Measurements from ENCODE around the gene HS1BP3.

HS1BP3 gene

GRCh38 chr2:20588918-20589871 lies 61.7 kb downstream of the HS1BP3 start:
- DNase-seq (ENCODE audit: low read depth in 1 of 2, low spot score in 1 of 2), result no peak

- DNase-seq (ENCODE audit: low read depth in 1 of 2, low spot score in 1 of 2), result no peak
Measured at GRCh38 chr2:20585710-20586594, 64.9 kb downstream of the HS1BP3 start.

GRCh38 chr2:20585359-20585709 lies 65.6 kb downstream of the HS1BP3 start:
- DNase-seq (ENCODE audit: low read depth in 1 of 2, low spot score in 1 of 2), result no peak

- no peak for DNase-seq (ENCODE audit: low read depth in 1 of 2, low spot score in 1 of 2)
Measured at GRCh38 chr2:20584399-20585358, 66.2 kb downstream of the HS1BP3 start.

- DNase-seq (ENCODE audit: low read depth in 1 of 2, low spot score in 1 of 2), result no peak
Measured at GRCh38 chr2:20584045-20584398, 66.9 kb downstream of the HS1BP3 start.

GRCh38 chr2:20583425-20583881 lies 67.4 kb downstream of the HS1BP3 start:
- no peak for DNase-seq (ENCODE audit: low read depth in 1 of 2, low spot score in 1 of 2)

GRCh38 chr2:20582600-20583221 lies 68.2 kb downstream of the HS1BP3 start:
- no peak for DNase-seq (ENCODE audit: low read depth in 1 of 2, low spot score in 1 of 2)

GRCh38 chr2:20580690-20581437 lies 70.0 kb downstream of the HS1BP3 start:
- DNase-seq (ENCODE audit: low read depth in 1 of 2, low spot score in 1 of 2), result no peak

- DNase-seq (ENCODE audit: low read depth in 1 of 2, low spot score in 1 of 2), result no peak
Measured at GRCh38 chr2:20579866-20580265, 71.0 kb downstream of the HS1BP3 start.

- DNase-seq (ENCODE audit: low read depth in 1 of 2, low spot score in 1 of 2), result no peak
Measured at GRCh38 chr2:20578895-20579825, 71.7 kb downstream of the HS1BP3 start.

GRCh38 chr2:20578266-20578894 lies 72.5 kb downstream of the HS1BP3 start:
- no peak for DNase-seq (ENCODE audit: low read depth in 1 of 2, low spot score in 1 of 2)

- DNase-seq (ENCODE audit: low read depth in 1 of 2, low spot score in 1 of 2), result no peak
Measured at GRCh38 chr2:20577495-20578235, 73.2 kb downstream of the HS1BP3 start.

- no peak for DNase-seq (ENCODE audit: low read depth in 1 of 2, low spot score in 1 of 2)
Measured at GRCh38 chr2:20576598-20577115, 74.2 kb downstream of the HS1BP3 start.

- no peak for DNase-seq (ENCODE audit: low read depth in 1 of 2, low spot score in 1 of 2)
Measured at GRCh38 chr2:20575935-20576597, 74.8 kb downstream of the HS1BP3 start.

- DNase-seq (ENCODE audit: low read depth in 1 of 2, low spot score in 1 of 2), result no peak
Measured at GRCh38 chr2:20575414-20575813, 75.5 kb downstream of the HS1BP3 start.

GRCh38 chr2:20574930-20575329 lies 76.0 kb downstream of the HS1BP3 start:
- no peak for DNase-seq (ENCODE audit: low read depth in 1 of 2, low spot score in 1 of 2)
